HG03342 (cell line): ENCODE data around the gene TMEM132C.

Experiments used
- ATAC-seq: cut with Tn5 transposase; IDR thresholded peaks from one replicate; pipeline ENCODE4 v1.9.1; 2021; ENCODE audit warnings: mild to moderate bottlenecking, moderate library complexity; ENCODE audit not compliant: unreplicated experiment

TMEM132C gene

GRCh38 chr12:128644664-128645296, 377.8 kb downstream of the TMEM132C start:
- peak; percentile 71 for ATAC-seq

DNA sequence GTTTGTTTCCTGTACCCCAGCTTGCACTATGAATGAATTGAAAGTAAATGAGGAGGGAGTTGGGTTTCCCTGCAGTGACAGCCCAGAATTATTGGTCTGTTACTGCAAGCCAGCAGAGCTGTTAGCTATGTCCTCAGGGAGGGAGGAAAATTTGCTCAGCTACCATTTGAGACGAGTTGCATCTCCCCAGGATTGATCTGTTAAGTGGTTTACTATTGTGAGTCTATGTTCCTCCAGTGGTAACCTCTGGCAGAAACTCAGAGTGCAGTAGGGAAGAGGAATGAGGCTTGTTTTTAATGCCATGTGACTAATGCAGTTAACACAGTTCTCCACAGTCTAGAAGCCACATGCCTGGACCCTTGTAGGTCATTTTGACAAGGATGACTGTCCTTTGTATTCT, 382.9 kb downstream of the TMEM132C start:
- no peak for ATAC-seq

- ATAC-seq, result no peak
Measured at GRCh38 chr12:128652136-128652751, 385.3 kb downstream of the TMEM132C start.

DNA sequence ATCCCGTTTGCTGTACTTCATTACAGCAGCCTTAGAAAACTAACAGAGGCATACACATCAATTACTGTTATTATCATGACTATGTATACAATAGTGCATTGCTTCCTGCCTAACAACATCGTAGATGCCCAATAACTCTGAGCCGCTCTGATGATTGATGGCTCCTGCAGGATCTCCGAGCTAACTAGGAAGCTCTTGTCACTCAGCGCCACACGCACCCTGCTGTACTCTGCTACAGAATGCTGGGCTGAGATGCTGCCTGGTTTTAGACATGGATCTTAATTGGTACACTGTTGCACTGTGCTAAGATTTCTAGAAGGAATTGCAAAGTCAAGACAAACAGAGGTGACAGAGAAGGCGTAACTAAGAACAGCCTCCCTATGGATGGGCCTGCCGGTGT, 387.5 kb downstream of the TMEM132C start:
- no peak for ATAC-seq

GRCh38 chr12:128657378-128657777, 390.4 kb downstream of the TMEM132C start:
- ATAC-seq, result no peak

DNA sequence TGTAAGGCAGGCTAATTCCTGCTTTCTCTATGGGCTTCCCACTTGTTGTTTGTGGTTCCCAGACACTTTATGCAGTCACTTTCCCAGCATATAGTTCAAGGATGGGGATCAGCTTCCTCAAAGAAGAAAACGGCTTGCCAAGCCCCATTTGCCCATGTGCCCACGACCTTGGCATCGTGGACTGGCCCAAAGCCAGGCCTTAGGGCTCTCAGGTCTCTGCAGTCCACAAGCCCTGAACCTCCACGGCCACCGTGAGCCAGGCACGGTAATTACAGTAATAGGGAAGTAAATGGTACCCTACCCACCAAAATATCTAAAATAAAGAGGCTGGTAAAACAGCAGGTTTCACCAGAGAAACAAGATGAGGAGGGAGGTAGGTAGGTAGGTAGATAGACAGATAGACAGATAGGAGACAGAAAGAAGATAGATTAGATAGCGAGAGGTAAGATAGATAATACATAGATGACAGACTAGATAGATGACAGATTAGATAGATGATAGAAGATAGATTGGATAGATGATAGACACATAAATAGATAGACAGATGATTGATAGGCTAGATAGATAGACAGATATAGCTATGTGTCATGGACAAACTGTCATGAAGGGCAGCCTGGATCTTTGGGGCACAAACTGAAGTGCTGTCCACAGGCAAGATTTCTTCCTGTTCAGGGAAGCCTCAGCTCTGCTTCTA, 393.7 kb downstream of the TMEM132C start:
- ATAC-seq, result no peak

GRCh38 chr12:128661226-128661569, 394.2 kb downstream of the TMEM132C start:
- no peak for ATAC-seq

GRCh38 chr12:128662101-128662500, 395.1 kb downstream of the TMEM132C start:
- ATAC-seq, result no peak

- no peak for ATAC-seq
Measured at GRCh38 chr12:128664501-128664900, 397.5 kb downstream of the TMEM132C start.

GRCh38 chr12:128667193-128667592, 400.2 kb downstream of the TMEM132C start:
- no peak for ATAC-seq

- ATAC-seq, result no peak
Measured at GRCh38 chr12:128671528-128672042, 404.6 kb downstream of the TMEM132C start.

DNA sequence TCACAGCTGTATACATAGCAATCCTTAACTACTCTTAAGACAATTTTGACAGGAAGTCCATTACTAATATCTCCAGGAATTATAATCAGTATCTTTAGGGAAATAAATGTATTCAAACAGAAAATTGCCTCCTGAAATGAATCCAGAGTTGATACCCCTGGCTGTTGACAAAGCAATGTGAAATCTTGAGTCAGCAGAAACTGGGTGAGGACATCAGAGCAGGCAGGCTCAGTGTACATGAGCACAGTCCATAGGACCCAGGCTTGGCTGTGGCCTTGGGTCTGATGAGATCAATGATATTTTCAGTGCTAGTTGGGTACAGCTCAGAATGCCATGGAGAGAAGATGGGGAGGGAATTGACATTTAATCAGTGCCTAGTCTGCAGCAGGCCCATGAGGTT, 405.5 kb downstream of the TMEM132C start:
- ATAC-seq, result no peak

- no peak for ATAC-seq
Measured at GRCh38 chr12:128672893-128673292, 405.9 kb downstream of the TMEM132C start.

DNA sequence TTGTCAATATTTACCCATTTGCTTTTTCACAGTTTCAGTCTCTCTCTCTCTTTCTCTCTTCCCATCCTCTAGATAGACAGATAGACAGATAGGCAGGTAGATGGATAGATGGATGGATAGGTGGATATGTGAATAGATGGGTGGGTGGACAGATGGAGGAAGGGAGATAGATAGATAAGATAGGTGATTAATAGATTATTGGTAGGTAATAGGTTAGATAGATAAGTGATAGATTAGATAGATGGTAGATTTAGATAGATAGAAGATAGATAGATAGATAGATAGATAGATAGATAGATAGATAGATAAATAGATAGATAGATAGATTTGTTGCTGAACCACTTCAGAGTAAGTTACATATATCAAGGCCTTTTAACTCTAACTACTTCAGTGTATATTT, 408.6 kb downstream of the TMEM132C start:
- no peak for ATAC-seq

DNA sequence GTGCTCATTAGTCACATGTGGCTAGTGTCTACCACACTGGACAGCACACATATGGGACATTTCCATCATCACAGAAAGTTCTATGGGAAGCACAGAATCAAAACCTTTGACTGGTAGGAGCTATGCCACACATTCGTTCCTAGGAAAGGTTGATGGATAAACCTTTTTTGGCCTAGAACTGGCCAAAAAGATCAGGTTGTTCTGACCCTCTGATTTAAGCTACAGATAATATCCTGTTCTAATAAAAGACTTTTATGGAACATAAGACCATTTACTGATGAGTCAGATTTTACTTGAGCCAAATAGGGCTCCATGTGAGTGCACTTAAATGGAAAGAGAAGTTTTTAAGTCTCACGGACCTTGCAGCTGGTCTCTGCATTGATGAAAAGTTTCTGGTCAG, 413.6 kb downstream of the TMEM132C start:
- ATAC-seq, result no peak

DNA sequence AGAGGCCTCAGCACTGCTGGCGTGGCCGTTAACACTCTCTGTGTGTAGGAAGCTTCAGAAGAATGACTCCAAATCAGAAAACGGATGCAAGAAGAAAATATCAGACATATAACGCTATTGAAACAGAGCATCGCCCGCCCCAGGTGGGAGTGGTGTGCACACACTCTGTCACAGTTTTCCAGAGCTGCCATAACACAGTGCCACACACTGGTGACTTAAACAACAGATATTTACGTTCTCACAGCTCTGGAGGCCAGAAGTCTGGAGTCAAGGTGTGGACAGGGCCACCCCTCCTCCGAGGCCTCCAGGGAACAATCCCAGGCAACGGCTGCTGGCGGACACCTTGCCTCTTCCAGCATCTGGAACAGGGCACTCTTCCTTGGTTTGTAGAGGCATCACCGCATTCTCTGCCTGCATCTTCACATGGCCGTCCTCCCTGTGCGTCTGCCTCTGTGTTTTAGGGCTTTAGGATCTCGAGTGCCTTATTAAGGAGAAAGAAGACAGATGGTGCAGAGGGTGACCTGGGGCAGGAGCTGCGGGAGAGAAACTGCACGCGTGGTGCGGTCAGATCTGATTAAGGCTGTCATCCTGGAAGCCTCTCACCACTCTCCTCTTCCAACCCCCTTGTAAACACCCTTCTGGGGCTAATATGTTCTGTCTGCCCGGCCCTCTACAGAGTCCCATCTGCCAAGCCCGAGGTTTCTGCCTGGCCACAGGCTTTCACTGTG, 415.7 kb downstream of the TMEM132C start:
- ATAC-seq, result no peak

- no peak for ATAC-seq
Measured at GRCh38 chr12:128684352-128684751, 417.4 kb downstream of the TMEM132C start.

GRCh38 chr12:128685903-128686475, 419.0 kb downstream of the TMEM132C start:
- no peak for ATAC-seq

DNA sequence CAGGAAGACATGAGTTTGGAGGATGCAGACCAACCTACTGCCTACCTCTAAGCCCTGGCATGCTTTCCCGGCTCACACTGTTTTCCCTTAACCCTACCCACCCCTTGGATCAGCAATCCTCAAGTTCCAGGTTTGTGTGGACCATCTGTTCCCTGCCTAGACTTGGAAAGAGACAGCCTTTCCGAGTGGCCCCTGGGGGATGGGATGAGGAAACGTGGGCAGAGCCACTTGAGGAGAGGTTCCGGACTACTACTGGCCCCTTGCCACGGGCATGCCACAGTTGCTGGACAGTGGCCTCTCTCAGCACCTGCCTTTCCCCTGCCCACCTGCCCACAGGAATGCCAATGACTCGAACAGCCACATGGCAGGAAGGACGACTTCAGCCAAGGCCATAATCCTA, 420.9 kb downstream of the TMEM132C start:
- ATAC-seq, result no peak

GRCh38 chr12:128690641-128691040, 423.7 kb downstream of the TMEM132C start:
- ATAC-seq, result no peak

DNA sequence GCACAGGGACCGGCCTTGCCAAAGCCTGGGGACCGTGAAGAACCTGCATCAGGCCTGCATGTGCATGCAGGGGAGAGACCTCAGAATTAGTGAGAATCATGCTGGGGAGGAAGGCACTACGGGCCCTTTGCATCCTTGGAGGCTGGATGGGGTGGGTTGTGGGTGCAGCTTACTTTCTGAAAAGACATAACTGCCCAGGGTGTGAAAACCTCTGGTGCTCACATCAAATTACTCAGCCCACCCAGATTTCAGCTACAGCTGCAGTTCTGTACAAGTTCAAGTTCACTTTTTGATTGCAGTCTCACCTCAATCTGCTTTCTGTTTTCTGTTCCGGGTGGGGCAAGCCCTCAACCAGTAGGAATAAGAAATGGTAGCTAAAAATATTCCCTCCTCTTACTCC, 426.1 kb downstream of the TMEM132C start:
- no peak for ATAC-seq
